Calu3 (cell line): ENCODE data around the gene FSIP1. TPM values are rescaled to one million over a fixed set of nuclear protein-coding genes. Genes with fewer than 3 reads are reported as not detected.

Experiments
- BruUV-seq: library from RNA; stranded (reverse); fragments of 400-500 nt; replicated peaks from 2 replicates; lab custom pipeline; 2021; lab: Mats Ljungman, UMichigan
- CTCF ChIA-PET: fragments of 300-600 bp; sonication (Branson Sonifier 250); formaldehyde crosslinking; loops from one replicate; lab custom pipeline; 2022; ENCODE audit warnings: antibody characterized with exemption; lab: Charles Lee
- DNase-seq: peaks from one replicate; pipeline ENCODE4 v3.0.0; 2022
- H3K27ac Mint-ChIP-seq: one replicate; pipeline ENCODE4 v1.8.0; 2022; ENCODE audit warnings: mixed read lengths; ENCODE audit not compliant: unreplicated experiment
- H3K27me3 Mint-ChIP-seq: one replicate; pipeline ENCODE4 v1.8.0; 2022; ENCODE audit warnings: mixed read lengths; ENCODE audit not compliant: unreplicated experiment
- H3K36me3 Mint-ChIP-seq: one replicate; pipeline ENCODE4 v1.8.0; 2022; ENCODE audit warnings: mild to moderate bottlenecking, moderate library complexity, mixed read lengths; ENCODE audit not compliant: insufficient read depth, unreplicated experiment
- H3K4me1 Mint-ChIP-seq: one replicate; pipeline ENCODE4 v1.8.0; 2022; ENCODE audit warnings: mild to moderate bottlenecking, low read depth, mixed read lengths; ENCODE audit not compliant: unreplicated experiment
- H3K4me3 Mint-ChIP-seq: one replicate; pipeline ENCODE4 v1.8.0; 2022; ENCODE audit warnings: mild to moderate bottlenecking, low read depth, moderate library complexity, mixed read lengths; ENCODE audit not compliant: unreplicated experiment
- H3K9me3 Mint-ChIP-seq: one replicate; pipeline ENCODE4 v1.8.0; 2022; ENCODE audit warnings: low read depth, mixed read lengths; ENCODE audit not compliant: unreplicated experiment
- intact Hi-C: fragments of 100-400 bp; cut with micrococcal nuclease; formaldehyde crosslinking; loops from one replicate; pipeline ENCODE4 v1.10.0; 2022; ENCODE audit not compliant: unreplicated experiment
- total RNA-seq: library from RNA; stranded (reverse); gene quantifications from 2 replicates; pipeline ENCODE4 v1.2.3, GENCODE V29; 2022
- TF ChIP-seq, protein P1 (sequence below): fragments of 200-600 bp; IDR thresholded peaks from one replicate; pipeline ENCODE4 v1.8.0; 2022; ENCODE audit warnings: antibody characterized with exemption; ENCODE audit not compliant: unreplicated experiment

FSIP1 gene
- total RNA-seq, 1 experiment from 2014 or later = 0.28 TPM

DNA sequence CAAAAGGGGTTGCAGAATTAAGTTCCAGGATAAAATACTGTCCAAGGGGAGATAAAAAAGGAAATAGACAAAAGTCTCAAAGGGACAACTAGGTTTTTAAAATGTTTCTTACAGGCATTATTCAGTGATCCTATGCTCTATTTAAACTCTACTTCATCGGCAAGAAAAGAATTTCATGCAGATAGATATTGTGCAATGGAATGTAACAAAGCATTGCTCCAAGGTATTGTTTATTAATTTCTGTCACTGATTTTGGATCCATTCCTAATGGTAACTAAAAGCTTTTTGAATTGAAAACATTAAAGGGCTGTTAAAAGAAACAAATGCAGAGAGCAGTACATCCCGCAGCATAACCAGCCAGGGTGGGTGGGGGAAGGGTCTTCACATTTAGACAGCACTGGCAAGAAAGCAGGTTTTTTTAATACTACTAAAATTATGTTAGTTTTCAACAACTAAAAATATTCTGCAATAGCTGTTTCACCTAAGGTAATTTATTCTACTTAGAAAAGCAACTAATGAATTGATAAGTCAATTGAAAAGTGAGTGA lies 118.9 kb downstream of the FSIP1 start:
- DNase-seq = no peak
- Mint-ChIP-seq H3K27ac (no peak overlapping the region), H3K36me3 (no peaks in the 10 kb centered on the region), H3K9me3 (no peaks in the 10 kb centered on the region), H3K4me3 (no peak overlapping the region), H3K27me3 (no peaks in the 10 kb centered on the region), H3K4me1 (no peaks in the 10 kb centered on the region)
- CTCF ChIA-PET = no interaction called here
- TF ChIP-seq, protein P1, sequence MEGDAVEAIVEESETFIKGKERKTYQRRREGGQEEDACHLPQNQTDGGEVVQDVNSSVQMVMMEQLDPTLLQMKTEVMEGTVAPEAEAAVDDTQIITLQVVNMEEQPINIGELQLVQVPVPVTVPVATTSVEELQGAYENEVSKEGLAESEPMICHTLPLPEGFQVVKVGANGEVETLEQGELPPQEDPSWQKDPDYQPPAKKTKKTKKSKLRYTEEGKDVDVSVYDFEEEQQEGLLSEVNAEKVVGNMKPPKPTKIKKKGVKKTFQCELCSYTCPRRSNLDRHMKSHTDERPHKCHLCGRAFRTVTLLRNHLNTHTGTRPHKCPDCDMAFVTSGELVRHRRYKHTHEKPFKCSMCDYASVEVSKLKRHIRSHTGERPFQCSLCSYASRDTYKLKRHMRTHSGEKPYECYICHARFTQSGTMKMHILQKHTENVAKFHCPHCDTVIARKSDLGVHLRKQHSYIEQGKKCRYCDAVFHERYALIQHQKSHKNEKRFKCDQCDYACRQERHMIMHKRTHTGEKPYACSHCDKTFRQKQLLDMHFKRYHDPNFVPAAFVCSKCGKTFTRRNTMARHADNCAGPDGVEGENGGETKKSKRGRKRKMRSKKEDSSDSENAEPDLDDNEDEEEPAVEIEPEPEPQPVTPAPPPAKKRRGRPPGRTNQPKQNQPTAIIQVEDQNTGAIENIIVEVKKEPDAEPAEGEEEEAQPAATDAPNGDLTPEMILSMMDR = no peak
- intact Hi-C loops = loop anchor here (10.0 kb wide), 1 partner anchor 69 kb away; no protein-coding TSS in a partner anchor
- no TSS peak for BruUV-seq

DNA sequence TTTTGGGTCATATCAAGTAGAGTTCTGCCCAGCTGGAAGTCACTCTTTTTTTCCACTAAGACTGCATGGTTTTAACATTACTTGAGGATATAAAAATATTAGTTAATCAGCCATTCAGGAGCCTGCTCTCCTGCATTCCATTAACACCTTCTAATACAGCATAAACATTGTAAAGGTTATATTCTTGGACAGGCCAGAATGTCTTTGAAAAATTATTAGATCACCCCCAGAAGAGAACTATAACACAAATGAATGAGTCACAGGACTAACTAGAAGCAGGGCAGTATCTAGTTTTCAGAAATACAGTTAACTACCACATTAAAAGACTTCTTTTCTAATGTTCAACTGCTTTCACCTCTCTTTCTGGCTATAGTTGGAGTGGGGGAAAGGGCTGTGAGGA lies 120.9 kb downstream of the FSIP1 start:
- no TSS peak for BruUV-seq
- H3K9me3 Mint-ChIP-seq = no peaks in the 10 kb centered on the region
- DNase-seq = no peak
- H3K27me3 Mint-ChIP-seq = no peaks in the 10 kb centered on the region
- H3K4me3 Mint-ChIP-seq = no peak overlapping the region
- CTCF ChIA-PET = no interaction called here
- intact Hi-C loops = loop anchor here (10.0 kb wide), 1 partner anchor 67 kb away; no protein-coding TSS in a partner anchor
- no peaks in the 10 kb centered on the region for H3K4me1 Mint-ChIP-seq
- TF ChIP-seq, protein P1 = no peak
- no peaks in the 10 kb centered on the region for H3K36me3 Mint-ChIP-seq
- no peak overlapping the region for H3K27ac Mint-ChIP-seq

DNA sequence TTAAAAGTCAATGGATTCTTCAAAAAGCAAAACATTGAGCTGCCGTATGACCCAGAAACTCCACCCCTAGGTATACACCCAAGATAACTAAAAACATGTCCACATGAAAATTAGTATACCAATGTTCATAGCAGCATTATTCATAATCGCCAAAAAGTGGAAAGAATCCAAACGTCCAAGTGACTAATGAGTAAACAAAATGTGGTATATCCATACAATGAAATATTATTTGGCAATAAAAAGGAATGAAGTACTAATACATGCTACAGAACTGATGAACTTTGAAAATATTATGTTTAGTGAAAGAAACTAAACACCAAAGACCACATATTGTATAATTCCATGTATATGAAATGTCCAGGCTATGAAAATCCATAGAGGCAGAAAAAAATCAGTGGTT lies 123.9 kb downstream of the FSIP1 start:
- no peak for DNase-seq
- intact Hi-C loops = no loop called here
- Mint-ChIP-seq H3K4me1 (no peaks in the 10 kb centered on the region), H3K27me3 (no peaks in the 10 kb centered on the region), H3K4me3 (no peak overlapping the region), H3K36me3 (no peaks in the 10 kb centered on the region), H3K27ac (no peak overlapping the region), H3K9me3 (no peaks in the 10 kb centered on the region)
- TF ChIP-seq, protein P1 = no peak
- BruUV-seq = no TSS peak
- CTCF ChIA-PET = interaction anchor here (0.6 kb wide), 1 partner anchor 24 kb away, joined by 4 read pairs; no protein-coding TSS in a partner anchor

DNA sequence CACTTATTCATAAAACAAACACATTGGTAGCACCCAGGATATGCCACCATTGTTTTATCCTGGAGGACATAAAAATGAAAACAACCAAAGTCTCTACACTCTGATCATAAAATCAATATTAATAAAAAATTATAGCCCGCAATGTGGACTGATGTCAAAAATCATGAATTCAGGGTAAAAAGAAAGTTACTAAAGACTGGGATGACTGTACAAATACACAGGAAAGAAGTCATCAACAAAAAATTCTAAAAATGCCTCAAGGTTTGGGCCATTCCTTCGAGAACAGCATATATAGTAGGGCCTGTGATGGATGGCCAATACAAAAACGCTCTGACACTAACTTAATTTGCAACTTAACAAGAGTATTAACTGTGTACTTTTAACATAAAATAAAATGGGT lies 125.0 kb downstream of the FSIP1 start:
- Mint-ChIP-seq H3K4me3 (no peak overlapping the region), H3K4me1 (no peaks in the 10 kb centered on the region), H3K27me3 (no peaks in the 10 kb centered on the region), H3K9me3 (no peaks in the 10 kb centered on the region), H3K36me3 (no peaks in the 10 kb centered on the region), H3K27ac (no peak overlapping the region)
- DNase-seq = no peak
- no TSS peak for BruUV-seq
- TF ChIP-seq, protein P1 = no peak
- CTCF ChIA-PET = no interaction called here
- intact Hi-C loops = no loop called here
